DOHH2 (cell line): Measurements from ENCODE around the gene WDFY4.

Source experiments
- EZH2phosphoT487 ChIP-seq: fragments of 200-600 bp; sonication (generic); IDR thresholded peaks from 2 replicates; pipeline ENCODE4 v1.6.1; 2017; ENCODE audit warnings: borderline replicate concordance, mild to moderate bottlenecking, antibody characterized with exemption, low read length, moderate library complexity, mixed read lengths
- TF ChIP-seq, protein P1 (sequence below): fragments of 200-600 bp; sonication (generic); IDR thresholded peaks from one replicate; pipeline ENCODE4 v1.5.1; 2014; ENCODE audit warnings: antibody characterized with exemption, mild to moderate bottlenecking, low read depth, low read length; ENCODE audit not compliant: poor library complexity, severe bottlenecking

DNA sequence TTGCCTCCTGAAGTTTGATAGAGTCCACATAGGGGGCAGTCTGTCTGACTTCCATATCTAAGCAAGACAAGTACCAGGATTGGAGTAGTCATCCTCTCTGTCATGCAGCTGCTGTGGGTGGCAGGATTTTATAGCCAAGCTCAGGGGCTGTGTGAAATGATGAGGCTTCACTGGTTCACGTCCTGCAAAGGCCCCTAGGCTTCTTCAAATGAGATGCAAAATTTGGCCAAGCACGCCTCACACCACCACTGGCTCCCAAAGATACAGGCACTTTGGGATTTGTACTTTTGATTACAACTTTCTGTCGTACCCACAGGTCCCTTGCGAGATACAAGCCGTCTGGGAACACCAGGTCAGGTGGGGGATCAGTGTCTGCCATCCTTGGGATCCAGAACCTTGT is 67.1 kb downstream of the WDFY4 start:
- TF ChIP-seq, protein P1, sequence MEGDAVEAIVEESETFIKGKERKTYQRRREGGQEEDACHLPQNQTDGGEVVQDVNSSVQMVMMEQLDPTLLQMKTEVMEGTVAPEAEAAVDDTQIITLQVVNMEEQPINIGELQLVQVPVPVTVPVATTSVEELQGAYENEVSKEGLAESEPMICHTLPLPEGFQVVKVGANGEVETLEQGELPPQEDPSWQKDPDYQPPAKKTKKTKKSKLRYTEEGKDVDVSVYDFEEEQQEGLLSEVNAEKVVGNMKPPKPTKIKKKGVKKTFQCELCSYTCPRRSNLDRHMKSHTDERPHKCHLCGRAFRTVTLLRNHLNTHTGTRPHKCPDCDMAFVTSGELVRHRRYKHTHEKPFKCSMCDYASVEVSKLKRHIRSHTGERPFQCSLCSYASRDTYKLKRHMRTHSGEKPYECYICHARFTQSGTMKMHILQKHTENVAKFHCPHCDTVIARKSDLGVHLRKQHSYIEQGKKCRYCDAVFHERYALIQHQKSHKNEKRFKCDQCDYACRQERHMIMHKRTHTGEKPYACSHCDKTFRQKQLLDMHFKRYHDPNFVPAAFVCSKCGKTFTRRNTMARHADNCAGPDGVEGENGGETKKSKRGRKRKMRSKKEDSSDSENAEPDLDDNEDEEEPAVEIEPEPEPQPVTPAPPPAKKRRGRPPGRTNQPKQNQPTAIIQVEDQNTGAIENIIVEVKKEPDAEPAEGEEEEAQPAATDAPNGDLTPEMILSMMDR: no peak
- no peak for TF ChIP-seq EZH2phosphoT487
